T-helper 17 cell (primary cell): ENCODE data around the gene CNGA4. TPM values are rescaled to one million over a fixed set of nuclear protein-coding genes. Genes with fewer than 3 reads are reported as not detected.
"Not testable (repeated sequence)": the region's sequence is repeated elsewhere in the genome, so short reads cannot be mapped to it uniquely, and the experiment has no call there.

Experiments
- ATAC-seq: fragments of 150-1000 bp; cut with Tn5 transposase; 2 replicates; pipeline ENCODE4 v1.10.0; 2021; ENCODE audit warnings: mild to moderate bottlenecking, moderate library complexity
- DNase-seq, 3 donors: peaks; one replicate each; pipeline versions ENCODE4 v3.0.0 to v3.0.0-alpha.2; 2020 to 2021
- H3K9me3 ChIP-seq: one replicate; pipeline ENCODE4 v1.7.0; 2013; ENCODE audit warnings: low read length, mild to moderate bottlenecking; ENCODE audit not compliant: control insufficient read depth, poor library complexity, severe bottlenecking
- H3K27ac Mint-ChIP-seq: one replicate; pipeline ENCODE4 v1.8.0; 2022; ENCODE audit warnings: mild to moderate bottlenecking, moderate library complexity, mixed read lengths
- H3K27me3 Mint-ChIP-seq: one replicate; pipeline ENCODE4 v1.8.0; 2022; ENCODE audit warnings: mixed read lengths
- H3K36me3 Mint-ChIP-seq: one replicate; pipeline ENCODE4 v1.8.0; 2022; ENCODE audit warnings: low read depth, mixed read lengths
- H3K4me1 Mint-ChIP-seq: one replicate; pipeline ENCODE4 v1.8.0; 2022; ENCODE audit warnings: mild to moderate bottlenecking, mixed read lengths
- H3K4me3 Mint-ChIP-seq: one replicate; pipeline ENCODE4 v1.8.0; 2022; ENCODE audit warnings: mild to moderate bottlenecking, moderate library complexity, mixed read lengths
- total RNA-seq, 4 donors: library from RNA in 2 of 4; stranded (reverse) in 2 of 4; gene quantifications; one replicate each; pipeline ENCODE4 v1.2.3 and lab custom pipeline; 2022 to 2026

CNGA4 gene
- total RNA-seq, 2 donors from 2014 or later: 0.15 to 0.23 TPM

DNA sequence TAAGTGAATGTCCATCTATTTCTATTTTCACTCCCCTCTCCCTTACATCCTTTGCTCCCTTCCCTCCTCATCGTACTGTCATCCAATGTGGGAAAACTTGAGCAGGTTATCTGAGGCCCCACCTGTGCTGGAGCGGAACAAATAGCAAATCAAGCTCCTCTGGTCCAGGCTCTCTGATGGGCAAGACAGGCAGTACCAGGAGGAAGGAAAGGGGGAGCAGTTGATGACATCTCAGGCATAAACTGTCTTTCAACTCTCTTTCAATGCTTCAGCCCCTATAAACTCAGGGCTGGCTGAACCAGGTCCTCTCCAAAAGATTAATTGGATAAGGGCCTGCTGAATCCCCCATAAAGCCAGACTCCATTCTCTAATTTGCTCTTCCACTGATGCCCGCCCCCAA lies 19.3 kb downstream of the CNGA4 start:
- H3K4me1 Mint-ChIP-seq: peaks cover 9% of the 10 kb centered on the region
- DNase-seq (no peak), ATAC-seq (no peak)
- no peaks in the 10 kb centered on the region for H3K9me3 ChIP-seq
- H3K36me3 Mint-ChIP-seq: no peaks in the 10 kb centered on the region
- no peak overlapping the region for H3K27ac Mint-ChIP-seq
- H3K4me3 Mint-ChIP-seq: no peak overlapping the region
- H3K27me3 Mint-ChIP-seq: no peaks in the 10 kb centered on the region

DNA sequence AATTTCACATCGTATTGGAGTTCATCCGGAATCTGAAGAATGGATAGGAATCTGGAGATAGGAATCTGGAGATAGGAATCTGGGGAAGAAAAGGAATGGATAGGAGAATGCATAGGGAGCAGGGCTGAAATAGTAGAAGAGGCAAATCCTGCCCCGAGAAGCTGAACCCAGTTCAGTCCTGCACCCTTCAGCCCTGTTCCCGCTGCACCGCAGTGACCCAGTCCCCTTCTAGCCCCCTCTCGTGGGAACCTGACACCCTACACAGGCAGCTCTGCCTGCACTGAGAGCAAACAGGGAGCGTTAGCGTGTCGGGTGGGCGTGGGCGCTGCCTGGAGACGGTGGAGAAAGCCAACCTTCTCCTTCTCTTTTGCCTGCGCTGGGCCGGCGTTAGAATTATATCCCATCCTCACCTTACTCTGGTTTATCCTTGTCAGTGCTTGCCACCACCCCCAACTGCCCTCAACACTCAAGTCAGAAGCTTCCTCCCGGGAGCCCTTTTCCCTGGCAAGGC lies 19.7 kb downstream of the CNGA4 start:
- Mint-ChIP-seq H3K36me3 (no peaks in the 10 kb centered on the region), H3K27ac (peak overlapping the region; percentile 73), H3K4me1 (peaks cover 9% of the 10 kb centered on the region), H3K4me3 (no peak overlapping the region), H3K27me3 (no peaks in the 10 kb centered on the region)
- no peaks in the 10 kb centered on the region for H3K9me3 ChIP-seq
- ATAC-seq (peak; percentile 21), DNase-seq (no peak)

DNA sequence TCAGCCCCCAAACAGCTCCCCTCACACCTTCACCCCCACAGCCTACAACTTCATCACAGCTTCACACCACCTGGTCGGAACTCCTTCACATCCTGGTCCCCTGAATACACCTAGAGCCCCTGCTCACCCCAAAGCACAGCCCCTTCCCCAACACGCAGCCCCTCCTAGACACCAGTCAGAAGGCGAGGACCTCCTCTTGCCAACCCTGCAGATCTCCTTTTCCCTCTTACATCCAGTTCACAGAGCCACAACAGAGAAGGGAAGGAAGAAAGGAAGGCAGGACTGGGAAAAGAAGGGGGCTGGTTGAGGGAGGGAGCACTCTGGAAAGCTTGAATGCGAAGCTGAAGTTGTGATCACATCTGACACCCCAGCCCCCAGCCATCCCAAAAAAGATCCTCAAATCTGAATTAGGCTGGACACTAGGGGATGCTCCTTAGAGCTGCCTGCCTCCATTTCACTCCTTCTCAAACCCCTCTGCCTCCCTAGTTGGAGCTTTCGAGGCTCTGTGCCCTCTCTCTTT lies 21.4 kb downstream of the CNGA4 start:
- H3K9me3 ChIP-seq: no peaks in the 10 kb centered on the region
- peaks cover 9% of the 10 kb centered on the region for H3K4me1 Mint-ChIP-seq
- H3K4me3 Mint-ChIP-seq: no peak overlapping the region
- DNase-seq: no peak
- H3K36me3 Mint-ChIP-seq: no peaks in the 10 kb centered on the region
- no peaks in the 10 kb centered on the region for H3K27me3 Mint-ChIP-seq
- H3K27ac Mint-ChIP-seq: no peak overlapping the region
- no peak for ATAC-seq

DNA sequence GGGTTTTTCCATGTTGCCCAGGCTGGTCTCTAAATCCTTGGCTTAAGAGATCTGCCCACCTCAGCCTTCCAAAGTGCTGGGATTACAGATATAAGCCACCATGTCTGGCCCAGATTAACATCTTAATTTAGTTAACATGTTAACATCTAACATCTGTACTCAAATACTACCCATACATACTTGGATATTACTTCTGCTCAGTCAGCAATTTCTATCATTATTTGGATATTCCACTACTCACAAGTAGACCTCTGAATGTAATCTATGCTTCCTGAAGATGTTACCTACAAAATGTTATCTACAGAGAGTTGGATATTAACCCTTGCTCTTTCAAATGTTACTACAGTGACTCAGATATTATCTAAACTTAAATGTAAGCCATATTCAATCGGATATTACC lies 24.8 kb downstream of the CNGA4 start:
- no peaks in the 10 kb centered on the region for H3K9me3 ChIP-seq
- Mint-ChIP-seq H3K4me3 (no peak overlapping the region), H3K4me1 (peaks cover 5% of the 10 kb centered on the region), H3K27ac (no peak overlapping the region), H3K27me3 (peaks cover 3% of the 10 kb centered on the region), H3K36me3 (no peaks in the 10 kb centered on the region)
- ATAC-seq (no peak), DNase-seq (no peak)

DNA sequence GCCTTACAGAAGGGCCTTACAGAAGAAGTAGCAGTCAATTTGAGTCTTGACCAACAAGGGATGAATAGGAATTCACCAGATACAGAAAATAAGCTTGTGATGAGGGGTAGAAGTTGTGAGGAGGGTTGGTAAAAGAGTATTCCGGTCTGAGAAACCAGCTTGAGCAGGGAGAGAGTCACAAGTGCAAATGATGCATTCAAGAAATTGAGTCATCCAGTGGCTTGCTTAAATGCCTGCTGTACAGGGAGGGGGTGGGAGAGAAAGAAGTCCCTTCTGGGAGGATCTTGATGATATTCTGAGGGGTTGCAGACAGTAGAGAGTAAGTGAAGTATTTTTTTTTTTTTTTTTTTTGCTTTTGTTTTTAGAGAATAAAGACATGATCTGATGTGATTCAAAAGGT lies 29.9 kb downstream of the CNGA4 start:
- ATAC-seq: no peak
- Mint-ChIP-seq H3K27me3 (peaks cover 36% of the 10 kb centered on the region), H3K4me1 (no peaks in the 10 kb centered on the region), H3K36me3 (no peaks in the 10 kb centered on the region), H3K27ac (no peak overlapping the region), H3K4me3 (no peak overlapping the region)
- DNase-seq: no peak
- no peaks in the 10 kb centered on the region for H3K9me3 ChIP-seq

DNA sequence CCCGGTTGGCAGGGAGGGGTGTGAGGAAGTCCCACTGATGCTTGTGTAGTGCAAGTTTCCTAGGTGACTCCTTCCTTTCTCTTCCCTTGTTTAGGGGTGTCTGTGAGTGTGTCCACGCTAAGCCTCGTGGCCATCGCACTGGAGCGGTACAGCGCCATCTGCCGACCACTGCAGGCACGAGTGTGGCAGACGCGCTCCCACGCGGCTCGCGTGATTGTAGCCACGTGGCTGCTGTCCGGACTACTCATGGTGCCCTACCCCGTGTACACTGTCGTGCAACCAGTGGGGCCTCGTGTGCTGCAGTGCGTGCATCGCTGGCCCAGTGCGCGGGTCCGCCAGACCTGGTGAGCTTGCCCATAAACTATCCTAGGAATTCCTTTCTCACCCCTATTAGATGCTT lies 31.1 kb downstream of the CNGA4 start:
- H3K9me3 ChIP-seq: no peaks in the 10 kb centered on the region
- no peaks in the 10 kb centered on the region for H3K4me1 Mint-ChIP-seq
- ATAC-seq (no peak), DNase-seq (no peak)
- no peak overlapping the region for H3K27ac Mint-ChIP-seq
- no peak overlapping the region for H3K4me3 Mint-ChIP-seq
- H3K36me3 Mint-ChIP-seq: no peaks in the 10 kb centered on the region
- peaks cover 48% of the 10 kb centered on the region for H3K27me3 Mint-ChIP-seq

DNA sequence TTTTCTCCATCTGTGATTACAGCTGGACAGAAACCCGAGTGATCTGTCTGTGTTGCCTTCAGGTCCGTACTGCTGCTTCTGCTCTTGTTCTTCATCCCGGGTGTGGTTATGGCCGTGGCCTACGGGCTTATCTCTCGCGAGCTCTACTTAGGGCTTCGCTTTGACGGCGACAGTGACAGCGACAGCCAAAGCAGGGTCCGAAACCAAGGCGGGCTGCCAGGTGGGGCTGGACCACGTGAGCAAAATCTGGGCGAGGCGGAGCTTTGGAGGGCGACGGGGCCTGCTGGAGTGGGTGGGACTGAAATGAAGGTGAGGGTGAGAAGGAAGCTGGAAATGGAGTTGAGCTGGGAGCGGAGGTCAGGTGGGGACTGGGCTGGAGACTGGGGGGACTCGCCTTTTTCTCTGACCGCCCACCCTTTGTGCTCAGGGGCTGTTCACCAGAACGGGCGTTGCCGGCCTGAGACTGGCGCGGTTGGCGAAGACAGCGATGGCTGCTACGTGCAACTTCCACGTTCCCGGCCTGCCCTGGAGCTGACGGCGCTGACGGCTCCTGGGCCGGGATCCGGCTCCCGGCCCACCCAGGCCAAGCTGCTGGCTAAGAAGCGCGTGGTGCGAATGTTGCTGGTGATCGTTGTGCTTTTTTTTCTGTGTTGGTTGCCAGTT lies 31.8 kb downstream of the CNGA4 start:
- no peak for DNase-seq
- Mint-ChIP-seq H3K27ac (no peak overlapping the region), H3K36me3 (peaks cover 2% of the 10 kb centered on the region), H3K4me3 (no peak overlapping the region), H3K27me3 (peaks cover 55% of the 10 kb centered on the region), H3K4me1 (no peaks in the 10 kb centered on the region)
- ATAC-seq: no peak
- no peaks in the 10 kb centered on the region for H3K9me3 ChIP-seq

DNA sequence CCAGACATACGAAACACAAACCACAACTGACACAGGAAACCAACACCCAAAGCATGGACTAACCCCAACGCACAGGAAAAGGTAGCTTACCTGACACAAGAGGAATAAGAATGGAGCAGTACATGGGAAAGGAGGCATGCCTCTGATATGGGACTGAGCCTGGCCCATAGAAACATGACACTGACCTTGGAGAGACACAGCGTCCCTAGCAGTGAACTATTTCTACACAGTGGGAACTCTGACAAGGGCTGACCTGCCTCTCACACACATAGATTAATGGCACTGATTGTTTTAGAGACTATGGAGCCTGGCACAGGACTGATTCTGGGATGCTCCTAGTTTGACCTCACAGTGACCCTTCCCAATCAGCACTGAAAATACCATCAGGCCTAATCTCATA lies 32.7 kb downstream of the CNGA4 start:
- no peaks in the 10 kb centered on the region for H3K9me3 ChIP-seq
- Mint-ChIP-seq H3K36me3 (peaks cover 4% of the 10 kb centered on the region), H3K27ac (no peak overlapping the region), H3K27me3 (peaks cover 58% of the 10 kb centered on the region), H3K4me3 (no peak overlapping the region), H3K4me1 (no peaks in the 10 kb centered on the region)
- DNase-seq (no peak), ATAC-seq (no peak)

DNA sequence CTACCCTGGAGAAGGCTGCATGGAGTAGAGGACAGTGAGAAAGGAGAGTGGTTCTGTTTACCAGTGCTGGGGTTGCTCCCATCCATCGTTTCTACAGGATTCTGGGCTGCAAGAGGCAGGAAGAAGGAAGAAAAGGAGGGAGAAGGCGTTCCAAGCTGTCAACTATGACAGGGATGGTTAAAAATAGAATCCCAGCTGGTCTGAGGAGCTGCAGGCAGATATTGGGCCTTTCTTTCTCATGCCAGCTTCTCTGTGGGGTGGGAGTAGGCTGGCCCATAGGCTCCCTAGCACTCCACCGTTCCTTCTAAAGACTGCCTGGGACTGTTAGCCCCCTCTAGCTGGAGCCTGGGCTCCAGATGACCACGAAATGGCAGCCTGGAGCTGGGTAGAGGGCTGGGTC lies 34.3 kb downstream of the CNGA4 start:
- ATAC-seq: no peak
- Mint-ChIP-seq H3K36me3 (peaks cover 4% of the 10 kb centered on the region), H3K27me3 (peaks cover 72% of the 10 kb centered on the region)

DNA sequence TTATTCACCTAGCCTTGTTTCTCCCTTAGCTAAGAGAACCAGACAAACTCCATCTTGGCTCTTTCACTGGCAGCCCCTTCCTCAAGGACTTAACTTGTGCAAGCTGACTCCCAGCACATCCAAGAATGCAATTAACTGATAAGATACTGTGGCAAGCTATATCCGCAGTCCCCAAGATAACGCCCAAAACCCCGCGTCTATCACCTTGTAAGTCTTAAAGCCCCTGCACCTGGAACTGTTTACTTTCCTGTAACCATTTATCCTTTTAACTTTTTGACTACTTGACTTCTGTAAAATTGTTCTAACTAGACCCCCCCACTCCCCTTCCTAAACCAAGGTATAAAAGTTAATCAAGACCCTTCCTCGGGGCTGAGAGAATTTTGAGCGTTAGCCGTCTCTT lies 41.9 kb downstream of the CNGA4 start:
- not testable (repeated sequence) for H3K36me3 Mint-ChIP-seq, DNase-seq, H3K9me3 ChIP-seq, H3K27ac Mint-ChIP-seq, H3K4me3 Mint-ChIP-seq, ATAC-seq, H3K4me1 Mint-ChIP-seq
- peaks cover 74% of the 10 kb centered on the region for H3K27me3 Mint-ChIP-seq

More for the DNA sequence above, 34.3 kb downstream of the CNGA4 start:
- Mint-ChIP-seq H3K4me1 (no peaks in the 10 kb centered on the region), H3K27ac (no peak overlapping the region), H3K4me3 (no peak overlapping the region)
- no peak for DNase-seq
- H3K9me3 ChIP-seq: no peaks in the 10 kb centered on the region

DNA sequence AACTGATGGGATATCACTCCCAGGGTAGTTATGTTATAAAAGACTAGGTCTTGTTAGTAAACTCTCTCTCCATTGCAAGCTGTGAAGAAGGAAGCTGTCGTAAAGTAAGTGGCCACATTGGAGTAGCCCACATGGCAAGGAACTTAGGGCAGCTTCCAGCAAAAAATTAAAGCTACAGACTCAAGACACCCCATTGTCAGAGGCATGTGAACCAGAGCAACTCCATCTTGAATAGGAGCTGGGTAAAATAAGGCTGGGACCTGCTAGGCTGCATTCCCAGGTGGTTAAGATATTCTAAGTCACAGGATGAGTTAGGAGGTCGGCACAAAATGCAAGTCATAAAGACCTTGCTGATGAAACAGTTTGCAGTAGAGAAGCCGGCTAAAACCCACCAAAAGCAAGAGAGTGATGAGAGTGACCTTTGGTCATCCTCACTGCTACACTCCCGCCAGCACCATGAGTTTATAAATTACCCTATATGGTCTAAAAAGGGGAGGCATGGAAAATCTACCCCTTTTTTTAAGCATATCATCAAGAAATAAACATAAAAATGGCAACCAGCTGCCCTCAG lies 44.6 kb downstream of the CNGA4 start:
- no peak overlapping the region for H3K4me3 Mint-ChIP-seq
- peaks cover 66% of the 10 kb centered on the region for H3K27me3 Mint-ChIP-seq
- H3K9me3 ChIP-seq: no peaks in the 10 kb centered on the region
- H3K27ac Mint-ChIP-seq: no peak overlapping the region
- ATAC-seq (no peak), DNase-seq (no peak)
- H3K4me1 Mint-ChIP-seq: peaks cover under 1% of the 10 kb centered on the region
- H3K36me3 Mint-ChIP-seq: no peaks in the 10 kb centered on the region

DNA sequence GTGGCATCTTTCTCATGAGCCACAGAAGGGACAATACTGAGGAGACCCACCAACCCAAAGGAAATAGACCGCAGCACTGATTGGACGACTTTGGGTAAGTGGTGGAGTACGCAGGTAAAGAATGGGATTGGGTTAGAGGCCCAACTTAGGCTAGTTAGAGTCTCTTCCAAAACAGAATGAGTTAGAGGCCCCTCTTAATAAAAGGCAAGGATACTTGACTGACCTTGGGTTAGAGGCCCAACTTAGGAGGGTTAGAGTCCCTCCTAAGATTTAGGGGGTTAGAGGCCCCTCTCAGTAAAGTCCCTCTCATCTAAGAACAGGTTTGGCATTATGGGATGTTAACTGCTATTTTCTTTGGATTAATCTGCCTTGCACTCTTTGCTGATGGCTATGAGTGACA lies 45.4 kb downstream of the CNGA4 start:
- ATAC-seq (no peak), DNase-seq (no peak)
- Mint-ChIP-seq H3K36me3 (peaks cover 4% of the 10 kb centered on the region), H3K27me3 (peaks cover 66% of the 10 kb centered on the region), H3K27ac (no peak overlapping the region), H3K4me3 (no peak overlapping the region), H3K4me1 (peaks cover 5% of the 10 kb centered on the region)
- H3K9me3 ChIP-seq: no peaks in the 10 kb centered on the region

DNA sequence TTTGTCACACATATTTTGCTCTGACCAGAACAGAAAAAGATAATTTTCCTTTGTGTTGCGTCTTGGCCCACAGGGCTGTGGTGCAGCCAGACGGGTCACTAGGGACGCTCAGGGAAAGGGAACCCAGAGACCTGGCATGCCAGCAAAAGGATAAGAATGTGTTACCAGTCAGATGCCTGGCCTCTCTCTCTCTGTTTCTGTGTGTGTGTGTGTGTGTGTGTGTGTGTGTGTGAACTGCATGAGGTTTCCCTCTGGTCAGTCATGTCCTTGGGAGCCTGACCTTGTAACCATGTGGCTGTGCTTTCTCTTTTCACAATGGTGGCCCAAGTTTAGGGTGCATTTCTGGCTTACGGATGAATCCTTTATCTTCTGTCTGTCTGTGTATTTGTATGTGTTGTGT lies 46.1 kb downstream of the CNGA4 start:
- no peak overlapping the region for H3K4me3 Mint-ChIP-seq

More for the DNA sequence above, 46.1 kb downstream of the CNGA4 start:
- Mint-ChIP-seq H3K36me3 (peaks cover 4% of the 10 kb centered on the region), H3K27me3 (peaks cover 70% of the 10 kb centered on the region), H3K4me1 (peaks cover 5% of the 10 kb centered on the region), H3K27ac (no peak overlapping the region)
- H3K9me3 ChIP-seq: no peaks in the 10 kb centered on the region
- no peak for DNase-seq
- no peak for ATAC-seq
